GM10248 (cell line): ENCODE results near the gene RPL35.

Source experiments
- CTCF ChIA-PET: fragments of 300-600 bp; sonication (Branson Sonifier 250); formaldehyde crosslinking; extraction: SDS; loops from one replicate; lab custom pipeline; 2021; ENCODE audit warnings: antibody characterized with exemption; lab: Yijun Ruan, JAX
- POLR2A ChIA-PET: fragments of 350-650 bp; sonication (Branson Sonifier 250); formaldehyde crosslinking; extraction: SDS; loops from one replicate; lab custom pipeline; 2020; ENCODE audit warnings: antibody characterized with exemption; lab: Yijun Ruan, JAX
- DNase-seq: peaks from one replicate; pipeline ENCODE4 v3.0.0; 2012; ENCODE audit errors: extremely low spot score
- TF ChIP-seq, protein P1 (sequence below): IDR thresholded peaks from 2 replicates; pipeline ENCODE4 v1.5.1; 2012; ENCODE audit warnings: mild to moderate bottlenecking, low read depth; ENCODE audit errors: extremely low read depth, missing control alignments, control extremely low read depth

RPL35 gene

DNA sequence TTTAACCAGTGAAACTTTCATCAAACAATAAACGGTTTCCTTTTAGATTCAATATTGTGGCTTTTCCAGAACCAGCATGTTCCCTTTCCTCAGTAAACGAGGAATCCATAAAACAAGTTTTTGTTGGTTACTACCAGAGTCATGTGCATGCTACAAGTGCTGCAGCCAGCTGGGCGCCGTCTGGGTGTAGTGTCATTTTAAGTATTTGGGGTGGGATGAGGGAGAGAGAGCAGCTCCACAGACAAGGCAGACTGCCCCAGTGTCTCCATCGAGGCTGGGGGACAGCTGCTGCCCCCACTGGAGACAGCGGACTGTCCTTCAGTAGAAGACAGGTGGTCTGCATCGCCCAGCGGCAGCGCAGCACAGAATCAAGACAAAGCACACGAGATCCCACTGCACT is 17.5 kb upstream of the RPL35 start:
- no peak for DNase-seq
- TF ChIP-seq, protein P1, sequence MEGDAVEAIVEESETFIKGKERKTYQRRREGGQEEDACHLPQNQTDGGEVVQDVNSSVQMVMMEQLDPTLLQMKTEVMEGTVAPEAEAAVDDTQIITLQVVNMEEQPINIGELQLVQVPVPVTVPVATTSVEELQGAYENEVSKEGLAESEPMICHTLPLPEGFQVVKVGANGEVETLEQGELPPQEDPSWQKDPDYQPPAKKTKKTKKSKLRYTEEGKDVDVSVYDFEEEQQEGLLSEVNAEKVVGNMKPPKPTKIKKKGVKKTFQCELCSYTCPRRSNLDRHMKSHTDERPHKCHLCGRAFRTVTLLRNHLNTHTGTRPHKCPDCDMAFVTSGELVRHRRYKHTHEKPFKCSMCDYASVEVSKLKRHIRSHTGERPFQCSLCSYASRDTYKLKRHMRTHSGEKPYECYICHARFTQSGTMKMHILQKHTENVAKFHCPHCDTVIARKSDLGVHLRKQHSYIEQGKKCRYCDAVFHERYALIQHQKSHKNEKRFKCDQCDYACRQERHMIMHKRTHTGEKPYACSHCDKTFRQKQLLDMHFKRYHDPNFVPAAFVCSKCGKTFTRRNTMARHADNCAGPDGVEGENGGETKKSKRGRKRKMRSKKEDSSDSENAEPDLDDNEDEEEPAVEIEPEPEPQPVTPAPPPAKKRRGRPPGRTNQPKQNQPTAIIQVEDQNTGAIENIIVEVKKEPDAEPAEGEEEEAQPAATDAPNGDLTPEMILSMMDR: no peak
- ChIA-PET CTCF (interaction anchor here (1.2 to 4.9 kb wide), 3 partner anchors 15 to 26 kb away, joined by 3 to 26 read pairs (median 6); partner anchors contain the start of gene WDR38), POLR2A (interaction anchor here (0.6 to 2.1 kb wide), 3 partner anchors 9 to 56 kb away, joined by 4 read pairs; partner anchors contain the start of genes ARPC5L and RPL35)

- ChIA-PET POLR2A (interaction anchor here (0.6 to 2.1 kb wide), 3 partner anchors 9 to 57 kb away, joined by 4 read pairs; partner anchors contain the start of genes ARPC5L and RPL35), CTCF (interaction anchor here (1.5 to 4.9 kb wide), 4 partner anchors 16 to 104 kb away, joined by 3 to 26 read pairs (median 4); partner anchors contain the start of gene WDR38)
- no peak for DNase-seq
- TF ChIP-seq, protein P1: no peak
Observed at GRCh38 chr9:124878518-124878917, 16.8 kb upstream of the RPL35 start.

DNA sequence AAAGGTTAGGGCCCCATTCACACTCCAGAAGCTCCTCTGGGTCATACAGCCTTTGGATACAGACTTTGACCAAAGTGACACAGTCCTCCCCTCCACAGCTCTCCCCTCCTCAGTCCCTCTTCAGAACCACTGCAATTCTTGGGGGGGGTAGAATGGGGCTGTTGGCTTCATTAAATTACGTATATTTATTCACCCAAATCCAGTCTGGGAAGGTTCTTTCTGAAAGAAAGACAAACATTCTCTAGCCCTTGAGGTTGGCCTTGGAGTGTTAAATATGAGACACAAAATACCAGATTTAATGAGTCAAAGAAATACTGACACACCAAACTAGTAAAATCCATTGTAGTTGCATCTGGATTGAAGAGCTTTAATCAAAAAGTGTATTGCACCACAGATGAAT is 16.3 kb upstream of the RPL35 start:
- ChIA-PET POLR2A (interaction anchor here (1.5 to 2.1 kb wide), 2 partner anchors 8 to 17 kb away, joined by 4 read pairs; partner anchors contain the start of genes ARPC5L and RPL35), CTCF (interaction anchor here (1.5 to 4.9 kb wide), 5 partner anchors 8 to 104 kb away, joined by 3 to 26 read pairs (median 6); partner anchors contain the start of gene WDR38)
- TF ChIP-seq, protein P1: no peak
- DNase-seq: no peak

DNA sequence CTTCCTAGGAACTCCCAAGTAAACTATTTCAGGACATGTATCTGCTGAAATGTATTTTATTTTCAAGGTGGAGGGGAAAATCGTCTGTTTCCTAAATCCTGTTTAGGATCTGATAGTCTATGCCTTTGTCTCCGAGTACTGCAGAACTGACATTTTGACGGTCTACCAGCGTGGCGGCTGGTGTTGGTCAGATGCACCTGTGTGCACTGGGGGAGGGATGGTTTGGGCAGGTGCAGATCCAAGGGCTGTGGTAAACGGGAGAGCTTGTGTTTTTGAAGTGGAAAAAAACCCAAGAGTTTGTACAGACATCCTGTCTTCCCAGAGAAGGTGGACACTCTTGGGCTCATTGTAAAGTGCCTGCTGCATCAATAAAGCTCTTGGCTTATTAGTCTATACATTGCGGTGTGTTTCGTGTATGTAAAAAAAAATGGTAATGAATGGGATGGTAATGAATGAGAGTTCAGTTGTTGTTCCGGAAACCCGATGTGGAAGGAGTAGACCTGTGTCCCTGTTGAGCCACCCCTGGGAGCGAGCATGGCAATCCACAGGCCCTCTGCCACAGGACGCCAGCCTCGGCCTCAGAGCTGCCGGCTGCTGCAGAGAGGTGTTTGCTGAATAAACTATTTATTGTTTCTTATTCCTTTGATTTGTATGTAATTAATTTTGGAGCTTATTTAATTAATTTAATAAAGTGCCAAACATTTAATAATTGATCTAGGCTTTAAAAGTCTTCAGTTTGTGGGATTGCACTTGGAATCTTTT is 15.4 kb upstream of the RPL35 start:
- no peak for DNase-seq
- CTCF ChIA-PET: interaction anchor here (1.5 to 1.9 kb wide), 4 partner anchors 9 to 103 kb away, joined by 3 to 6 read pairs (median 4); no protein-coding TSS in a partner anchor
- TF ChIP-seq, protein P1: no peak
- POLR2A ChIA-PET: interaction anchor here (2.1 kb wide), 1 partner anchor 7 kb away, joined by 4 read pairs; no protein-coding TSS in a partner anchor

DNA sequence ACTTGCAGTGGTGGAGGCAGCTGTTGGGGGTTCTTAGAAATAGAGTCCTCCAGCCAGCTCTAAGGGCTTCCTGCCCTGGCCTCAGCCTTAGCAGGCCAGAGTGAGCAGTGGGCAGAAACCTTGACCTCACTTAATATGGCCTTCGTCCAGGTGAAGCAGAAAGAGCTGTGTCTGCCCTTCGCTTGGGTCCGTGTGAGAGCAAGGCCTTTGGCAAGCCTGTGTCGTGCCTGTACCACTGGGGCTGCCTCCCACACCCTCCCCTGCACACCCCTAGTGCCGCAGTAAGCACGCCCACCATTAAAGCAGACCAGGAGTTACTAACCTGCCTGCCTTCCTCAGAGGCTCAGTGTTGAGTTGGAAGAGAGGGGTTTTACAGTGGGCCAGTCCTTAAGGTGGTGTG is 13.7 kb upstream of the RPL35 start:
- TF ChIP-seq, protein P1: no peak
- DNase-seq: no peak
- ChIA-PET CTCF (interaction anchor here (1.4 to 16.6 kb wide), 4 partner anchors 11 to 102 kb away, joined by 5 to 173 read pairs (median 15); partner anchors contain the start of gene WDR38), POLR2A (interaction anchor here (0.9 kb wide), 1 partner anchor 13 kb away, joined by 17 read pairs; the partner anchor contains the start of genes ARPC5L and RPL35)

- ChIA-PET CTCF (interaction anchor here (4.8 to 16.6 kb wide), 2 partner anchors 22 to 100 kb away, joined by 24 to 173 read pairs; partner anchors contain the start of gene WDR38), POLR2A (no interaction called here)
- TF ChIP-seq, protein P1: no peak
- no peak for DNase-seq
Observed at GRCh38 chr9:124873664-124874063, 11.9 kb upstream of the RPL35 start.
